Upper lobe of left lung (tissue), 6 donors: ENCODE measurements around the gene WNK1. TPM values are rescaled to one million over a fixed set of nuclear protein-coding genes. Genes with fewer than 3 reads are reported as not detected.

Source experiments
- ATAC-seq, 2 donors: fragments of 200-7000 bp; cut with Tn5 transposase; one replicate each; pipeline ENCODE4 v1.9.1; 2022; ENCODE audit warnings: mild to moderate bottlenecking in 2 of 2, moderate library complexity in 2 of 2; ENCODE audit not compliant: low FRiP score in 2 of 2
- DNase-seq, 2 donors: peaks; one replicate each; pipeline ENCODE4 v3.0.0-alpha.2; 2019 to 2020
- H3K27ac ChIP-seq, 4 donors: fragments of 200-600 bp; sonication (generic); one replicate each; pipeline ENCODE4 v1.5.1; 2016 to 2019
- H3K27me3 ChIP-seq, 4 donors: fragments of 200-600 bp; sonication (generic); one replicate each; pipeline ENCODE4 v1.5.1; 2017 to 2019
- H3K36me3 ChIP-seq, 4 donors: fragments of 200-600 bp; sonication (generic); one replicate each; pipeline ENCODE4 v1.5.1; 2016 to 2019
- H3K4me1 ChIP-seq, 4 donors: fragments of 200-600 bp; sonication (generic); one replicate each; pipeline ENCODE4 v1.5.1; 2018 to 2019
- H3K4me3 ChIP-seq, 4 donors: fragments of 200-600 bp; sonication (generic); one replicate each; pipeline ENCODE4 v1.5.1; 2017 to 2019; ENCODE audit warnings: mild to moderate bottlenecking in 2 of 4, moderate library complexity in 1 of 4
- H3K9me3 ChIP-seq, 4 donors: fragments of 200-600 bp; sonication (generic); one replicate each; pipeline ENCODE4 v1.5.1; 2018 to 2019
- CTCF ChIP-seq, 6 experiments: fragments of 450-650 bp in 4 of 6; fragments of 200-600 bp in 2 of 6; sonication (generic) in 2 of 6; IDR thresholded peaks; one replicate each; pipeline ENCODE4 v1.5.1; 2016 to 2019; ENCODE audit warnings: antibody characterized with exemption in 6 of 6
- EP300 ChIP-seq, 4 donors: sonication (generic); formaldehyde crosslinking; IDR thresholded peaks; one replicate each; pipeline ENCODE4 v1.5.1; 2017; ENCODE audit warnings: antibody characterized with exemption in 4 of 4, control low read depth in 2 of 4
- POLR2A ChIP-seq, 4 donors: fragments of 450-650 bp; IDR thresholded peaks; one replicate each; pipeline ENCODE4 v1.5.1; 2016 to 2017; ENCODE audit warnings: antibody characterized with exemption in 4 of 4, mild to moderate bottlenecking in 2 of 4
- POLR2AphosphoS5 ChIP-seq, 2 donors: sonication (generic); formaldehyde crosslinking; IDR thresholded peaks; one replicate each; pipeline ENCODE4 v1.5.1; 2017; ENCODE audit warnings: antibody characterized with exemption in 2 of 2
- WGBS, 2 donors: methylation state at CpG; one replicate each; pipeline ENCODE4 v1.1.5; 2017 to 2018; 5-methylcytosine and 5-hydroxymethylcytosine counted together
- total RNA-seq, 6 donors: library from RNA; depleted of rRNA in 4 of 6; stranded (reverse); fragments of >200 nt in 4 of 6; gene quantifications; one replicate each; pipeline versions ENCODE4 v1.1.0 to v1.2.1, GENCODE V29; 2016 to 2021
- donor health status: DM: no; HTN: no; CAD: no; lungs with moderate emphysema.
- donor health status: DM: no; HTN: yes; CAD: no; lungs with severe emphysema.

WNK1 gene
- total RNA-seq, 6 donors from 2014 or later = 184 to 288 (median 245) TPM

GRCh38 chr12:793711-794110 is 41.3 kb downstream of the WNK1 start:
- Histone ChIP-seq H3K9me3 (no peaks in the 10 kb centered on the region), H3K4me3 (no peak overlapping the region), H3K36me3 (no peaks in the 10 kb centered on the region), H3K27ac (no peak overlapping the region), H3K27me3 (no peaks in the 10 kb centered on the region), H3K4me1 (peaks cover 25 to 65% (median 36%) of the 10 kb centered on the region in 4 donors)
- ATAC-seq (no peak), DNase-seq (no peak)
- TF ChIP-seq POLR2A (IDR thresholded peaks at IDR 0.05) (no peak), EP300 (IDR thresholded peaks at IDR 0.05) (no peak), POLR2AphosphoS5 (IDR thresholded peaks at IDR 0.05) (no peak), CTCF (IDR thresholded peaks at IDR 0.05) (no peak)

- Histone ChIP-seq H3K4me3 (no peak overlapping the region), H3K4me1 (peaks cover 18 to 50% (median 23%) of the 10 kb centered on the region in 4 donors), H3K36me3 (no peaks in the 10 kb centered on the region), H3K27me3 (no peaks in the 10 kb centered on the region), H3K9me3 (no peaks in the 10 kb centered on the region), H3K27ac (no peak overlapping the region)
- WGBS, 2 donors = 75 to 80% methylated on average over 4 of the region's 4 CpGs
- TF ChIP-seq EP300 (IDR thresholded peaks at IDR 0.05) = no peak
- no peak for TF ChIP-seq POLR2AphosphoS5 (IDR thresholded peaks at IDR 0.05)
- no peak for TF ChIP-seq CTCF (IDR thresholded peaks at IDR 0.05)
- TF ChIP-seq POLR2A (IDR thresholded peaks at IDR 0.05) = no peak
- ATAC-seq = no peak
- no peak for DNase-seq
These were observed 42.9 kb downstream of the WNK1 start for GRCh38 chr12:795305-795704.

GRCh38 chr12:800401-800800 is 48.0 kb downstream of the WNK1 start:
- DNase-seq (no peak), ATAC-seq (no peak)
- H3K36me3 ChIP-seq = no peaks in the 10 kb centered on the region
- no peaks in the 10 kb centered on the region for H3K27me3 ChIP-seq
- no peak overlapping the region for H3K4me3 ChIP-seq
- TF ChIP-seq POLR2A (IDR thresholded peaks at IDR 0.05) (no peak), EP300 (IDR thresholded peaks at IDR 0.05) (no peak), CTCF (IDR thresholded peaks at IDR 0.05) (no peak), POLR2AphosphoS5 (IDR thresholded peaks at IDR 0.05) (no peak)
- H3K27ac ChIP-seq = no peak overlapping the region
- H3K9me3 ChIP-seq = no peaks in the 10 kb centered on the region
- H3K4me1 ChIP-seq = peaks cover 24 to 43% (median 29%) of the 10 kb centered on the region in 4 donors

- Histone ChIP-seq H3K36me3 (no peaks in the 10 kb centered on the region), H3K9me3 (no peaks in the 10 kb centered on the region), H3K27me3 (no peaks in the 10 kb centered on the region), H3K27ac (no peak overlapping the region), H3K4me1 (peaks cover 21 to 46% (median 34%) of the 10 kb centered on the region in 4 donors), H3K4me3 (no peak overlapping the region)
- DNase-seq (no peak), ATAC-seq (no peak)
- WGBS, 2 donors = 32 to 34% methylated on average over 3 of the region's 3 CpGs
- no peak for TF ChIP-seq EP300 (IDR thresholded peaks at IDR 0.05)
- TF ChIP-seq POLR2AphosphoS5 (IDR thresholded peaks at IDR 0.05) = no peak
- TF ChIP-seq POLR2A (IDR thresholded peaks at IDR 0.05) = no peak
- no peak for TF ChIP-seq CTCF (IDR thresholded peaks at IDR 0.05)
These were observed 50.1 kb downstream of the WNK1 start for GRCh38 chr12:802242-803120.
